ENCODE measurements around the gene TMIE.
"Not testable (repeated sequence)": the region's sequence is repeated elsewhere in the genome, so short reads cannot be mapped to it uniquely, and the experiment has no call there.

The TMIE gene

DNA sequence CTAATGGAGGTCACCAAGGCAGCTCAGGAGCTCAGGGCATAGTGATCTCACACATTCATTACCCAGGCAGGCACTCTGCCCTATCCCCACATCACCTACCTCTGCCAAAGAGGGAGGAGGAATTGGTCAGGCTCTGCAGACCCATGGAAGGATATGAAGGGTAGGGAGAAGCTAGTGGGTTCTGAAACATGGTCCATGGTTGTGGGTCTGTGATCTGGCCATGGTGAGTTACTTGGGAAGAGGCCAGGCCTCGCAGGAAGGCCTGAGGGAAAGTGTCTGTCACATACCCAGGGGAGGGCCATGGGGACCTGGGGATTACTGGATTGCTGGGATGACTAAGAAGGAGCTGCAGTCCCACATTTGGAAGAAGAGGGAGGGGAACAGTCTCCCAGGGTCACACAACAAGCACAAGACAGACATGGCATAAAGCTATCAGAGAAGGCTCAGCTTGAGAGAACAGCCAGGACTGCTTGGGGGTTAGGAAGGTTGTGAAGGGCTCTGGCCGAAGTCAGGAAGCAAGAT is 17.9 kb downstream of the TMIE start:
- DNase-seq (ENCODE audit: extremely low read depth in 1 of 2, low read depth in 1 of 2), result no peak

DNA sequence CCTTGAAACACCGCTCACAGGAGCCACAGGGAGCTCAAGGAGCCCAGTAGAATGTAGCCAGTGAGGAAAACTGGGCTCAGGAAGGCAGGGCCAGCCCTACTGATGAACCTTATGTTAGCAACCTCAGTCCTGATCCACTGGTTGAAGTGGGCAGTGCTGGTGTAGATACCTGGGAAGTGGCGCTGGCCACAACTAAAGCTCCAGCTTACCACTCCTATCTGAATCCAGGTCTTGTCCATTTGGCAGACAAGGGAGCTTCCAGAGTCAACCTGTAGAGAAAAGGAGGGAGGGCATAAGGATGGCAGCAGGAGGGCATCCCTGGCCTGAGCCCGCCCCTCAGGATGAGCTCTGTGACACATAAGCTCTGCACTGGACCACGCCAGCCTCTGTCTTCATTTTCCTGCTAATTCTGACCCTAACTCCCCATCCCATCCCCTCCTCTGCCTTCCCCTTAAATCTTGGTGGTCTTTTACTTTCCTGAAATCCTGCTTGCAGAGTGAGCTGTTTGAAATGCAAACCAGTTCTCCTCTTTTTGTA is 18.6 kb downstream of the TMIE start:
- DNase-seq (ENCODE audit: extremely low read depth in 1 of 2, low read depth in 1 of 2), result no peak

DNA sequence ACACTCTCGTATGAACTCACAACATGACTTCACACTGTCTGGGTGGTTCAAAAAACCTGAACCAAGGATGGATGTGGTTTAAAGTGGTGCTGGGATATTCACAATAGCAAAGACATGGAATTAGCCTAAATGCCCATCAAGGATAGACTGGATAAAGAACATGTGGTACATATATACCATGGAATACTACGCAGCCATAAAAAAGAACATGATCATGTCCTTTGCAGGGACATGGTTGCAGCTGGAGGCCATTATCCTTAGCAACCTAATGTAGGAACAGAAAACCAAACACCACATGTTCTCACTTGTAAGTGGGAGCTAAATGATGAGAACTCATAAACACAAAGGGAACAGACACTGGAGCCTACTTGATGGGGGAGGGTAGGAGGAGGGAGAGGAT is 19.8 kb downstream of the TMIE start:
- no peak for DNase-seq (ENCODE audit: extremely low read depth in 1 of 2, low read depth in 1 of 2)

DNA sequence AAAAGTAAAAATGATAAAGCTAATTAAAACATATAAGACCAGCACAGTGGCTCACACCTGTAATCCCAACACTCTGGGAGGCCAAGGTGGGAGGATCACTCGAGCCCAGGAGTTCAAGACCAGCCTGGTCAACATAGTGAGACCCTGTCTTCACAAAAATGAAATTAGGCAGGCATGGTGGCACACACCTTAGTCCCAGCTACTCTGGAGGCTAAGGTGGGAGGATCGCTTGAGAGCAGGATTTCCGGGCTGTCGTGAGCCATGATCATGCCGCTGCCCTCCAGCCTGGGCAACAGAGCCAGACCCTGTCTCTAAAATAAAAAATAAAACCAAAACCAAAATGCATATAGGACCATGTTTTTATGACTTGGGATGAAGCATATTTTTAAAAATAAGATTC is 21.3 kb downstream of the TMIE start:
- DNase-seq (ENCODE audit: extremely low read depth in 1 of 2, low read depth in 1 of 2), result no peak

DNA sequence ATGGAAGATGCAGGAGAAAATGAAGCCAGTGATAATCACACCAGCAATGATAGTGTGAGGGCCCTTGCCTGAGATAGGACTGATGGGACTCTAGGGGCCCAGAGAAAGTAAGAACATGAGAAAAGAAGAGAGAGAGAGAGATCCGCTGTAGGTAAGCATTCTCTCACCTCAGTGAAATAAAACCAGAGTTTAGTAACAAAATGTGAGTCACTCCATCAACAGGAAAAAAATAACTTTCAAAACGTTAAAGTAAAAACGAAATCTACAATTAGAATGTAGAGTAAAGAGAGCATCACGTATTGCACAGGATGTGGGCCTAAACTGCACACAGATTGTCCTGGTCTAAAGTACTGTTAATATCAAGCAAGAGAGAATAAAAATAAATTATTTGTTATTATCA is 23.2 kb downstream of the TMIE start:
- no peak for DNase-seq (ENCODE audit: extremely low read depth in 1 of 2, low read depth in 1 of 2)

DNA sequence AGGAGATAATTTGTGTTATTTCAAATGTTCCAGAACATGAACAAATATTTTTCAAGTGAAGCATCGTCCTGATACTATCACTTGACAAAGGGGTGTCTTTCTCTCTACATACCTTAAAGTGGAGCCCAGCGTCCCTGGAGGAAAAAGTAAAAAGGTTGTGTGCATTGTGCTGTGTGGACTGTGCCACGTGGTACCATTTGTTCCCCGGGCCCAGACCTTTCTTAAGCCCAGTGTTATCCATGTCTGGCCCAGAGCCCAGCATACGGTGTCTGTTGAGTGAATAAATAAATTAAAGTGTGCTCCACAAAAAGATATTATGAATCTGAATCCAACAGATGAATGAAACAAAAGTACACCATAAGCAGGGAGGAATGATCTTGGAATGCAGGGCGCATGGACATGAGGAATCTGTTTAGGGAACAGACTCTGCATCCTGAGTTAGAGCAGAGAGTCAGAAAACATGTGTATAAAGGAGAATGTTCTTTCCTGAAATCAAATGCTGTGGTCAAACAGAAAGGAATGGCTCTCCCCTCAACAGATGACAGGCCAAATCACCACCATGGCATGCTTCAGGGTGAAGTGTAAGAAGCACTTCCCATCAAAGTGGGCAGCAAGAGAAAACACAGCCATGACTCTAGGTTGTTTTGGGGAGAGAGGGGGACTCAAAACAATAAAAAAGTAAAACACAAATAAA is 24.6 kb downstream of the TMIE start:
- DNase-seq (ENCODE audit: extremely low read depth in 1 of 2, low read depth in 1 of 2), result no peak

DNA sequence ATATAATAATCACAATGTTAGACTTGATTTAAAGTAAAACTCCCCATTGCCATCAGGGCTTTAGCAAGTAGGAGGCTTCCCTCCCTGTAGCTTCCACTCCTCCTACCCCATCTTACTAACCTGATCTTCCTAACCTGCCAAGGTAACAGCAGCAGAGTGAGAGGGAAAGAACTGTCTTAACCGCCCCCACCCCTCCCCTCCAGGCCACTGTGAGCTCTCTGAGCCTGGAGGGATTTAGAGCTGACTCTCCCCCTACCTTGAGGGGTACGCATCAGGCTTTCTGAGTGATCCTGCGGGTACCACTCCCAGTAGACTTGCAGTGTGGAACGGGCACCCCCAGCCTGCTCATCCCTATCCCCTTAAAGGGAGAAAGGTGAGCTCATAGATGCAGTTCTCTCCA is 27.8 kb downstream of the TMIE start:
- DNase-seq (ENCODE audit: extremely low read depth in 1 of 2, low read depth in 1 of 2), result no peak

DNA sequence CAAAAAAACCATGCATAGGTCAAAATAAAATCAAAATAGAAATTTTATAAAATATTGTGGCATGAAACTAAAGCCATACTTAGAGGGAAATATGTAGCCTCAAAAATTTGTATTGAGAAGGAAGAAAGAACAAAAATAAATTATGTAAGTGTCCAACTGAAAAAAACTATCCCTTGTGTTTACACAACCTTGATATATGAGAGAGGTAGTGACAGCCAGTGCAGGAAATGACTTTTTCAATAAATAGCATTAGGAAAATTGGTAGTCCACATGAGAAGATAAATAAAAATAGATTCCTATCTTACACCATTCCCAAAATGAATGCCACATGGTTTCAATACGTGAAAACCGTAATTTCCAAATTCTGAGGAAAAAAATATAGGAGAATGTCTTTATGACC is 29.6 kb downstream of the TMIE start:
- no peak for DNase-seq (ENCODE audit: extremely low read depth in 1 of 2, low read depth in 1 of 2)

DNA sequence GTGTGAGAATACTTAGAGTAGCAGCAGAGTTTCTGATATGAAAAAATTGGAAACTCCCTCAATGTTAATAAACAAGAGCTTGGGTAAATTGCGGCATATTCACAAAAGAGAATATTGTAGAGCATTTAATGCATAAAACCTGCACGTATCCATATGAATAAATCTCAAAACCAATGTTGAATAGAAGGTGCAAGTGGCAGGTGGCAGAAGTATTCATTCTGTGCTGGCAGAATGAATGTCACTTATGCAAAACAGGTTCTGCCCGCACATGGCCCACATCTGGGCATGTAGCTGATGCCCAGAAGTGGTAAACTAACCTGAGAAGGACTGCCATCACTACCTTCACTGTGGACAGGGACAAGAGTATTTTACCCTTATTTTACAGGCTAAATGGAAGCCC is 30.6 kb downstream of the TMIE start:
- no peak for DNase-seq (ENCODE audit: extremely low read depth in 1 of 2, low read depth in 1 of 2)

DNA sequence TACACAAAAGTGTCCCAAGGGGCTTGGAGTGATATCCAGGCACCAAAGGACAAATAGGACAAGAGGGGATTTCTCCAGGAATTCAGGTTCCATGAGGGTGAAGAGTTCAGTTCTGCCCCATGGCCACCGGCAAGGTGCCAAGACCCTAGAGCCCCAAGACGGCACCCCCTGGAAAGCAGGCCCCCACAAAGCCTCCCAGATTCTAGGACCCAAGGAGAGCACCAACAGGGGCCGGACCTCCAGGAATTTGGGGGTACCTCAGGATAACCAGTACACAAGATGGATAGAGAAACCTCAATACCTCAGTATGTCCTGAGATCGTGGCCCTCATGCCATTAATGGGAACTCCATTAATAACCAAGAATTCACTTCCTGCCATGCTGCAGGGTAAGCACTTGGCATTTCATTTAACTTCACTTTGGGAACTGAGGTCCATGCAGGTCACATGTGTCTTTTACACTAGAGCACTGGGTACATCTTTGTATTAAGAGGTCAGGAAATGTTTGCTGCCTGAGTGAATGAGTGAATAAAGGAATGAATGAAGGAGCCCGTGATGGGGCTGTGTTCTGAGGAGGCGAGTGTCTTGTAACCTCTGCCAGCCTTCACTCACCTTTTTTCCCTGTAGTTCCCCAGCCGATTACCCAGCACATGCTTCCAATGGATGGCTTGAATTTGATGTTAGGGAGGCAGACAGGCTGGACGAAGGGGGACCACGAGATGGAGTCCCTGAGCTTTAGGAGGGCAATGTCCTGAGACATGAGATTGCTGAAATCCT is 32.0 kb downstream of the TMIE start:
- no peak for DNase-seq (ENCODE audit: extremely low read depth in 1 of 2, low read depth in 1 of 2)

DNA sequence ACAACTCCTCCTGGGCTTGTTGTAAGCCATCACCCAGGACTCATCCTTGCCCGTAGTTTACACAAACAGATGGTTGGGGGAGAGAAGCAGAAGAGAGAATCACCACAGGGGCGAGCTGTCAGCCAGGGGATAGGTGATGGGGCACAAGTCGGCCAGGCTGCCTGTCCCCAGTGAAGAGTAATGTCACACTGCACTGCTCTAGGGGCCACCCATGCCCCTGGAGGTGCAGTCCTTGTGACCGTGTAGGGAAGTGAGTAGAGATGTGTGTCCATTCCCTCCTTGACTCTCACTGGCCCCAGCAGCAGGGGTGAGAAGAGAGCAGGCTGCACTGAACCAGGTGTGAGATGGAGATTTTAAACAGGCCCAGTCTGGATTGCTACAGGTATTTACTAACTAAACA is 33.6 kb downstream of the TMIE start:
- DNase-seq (ENCODE audit: extremely low read depth in 1 of 2, low read depth in 1 of 2), result no peak

DNA sequence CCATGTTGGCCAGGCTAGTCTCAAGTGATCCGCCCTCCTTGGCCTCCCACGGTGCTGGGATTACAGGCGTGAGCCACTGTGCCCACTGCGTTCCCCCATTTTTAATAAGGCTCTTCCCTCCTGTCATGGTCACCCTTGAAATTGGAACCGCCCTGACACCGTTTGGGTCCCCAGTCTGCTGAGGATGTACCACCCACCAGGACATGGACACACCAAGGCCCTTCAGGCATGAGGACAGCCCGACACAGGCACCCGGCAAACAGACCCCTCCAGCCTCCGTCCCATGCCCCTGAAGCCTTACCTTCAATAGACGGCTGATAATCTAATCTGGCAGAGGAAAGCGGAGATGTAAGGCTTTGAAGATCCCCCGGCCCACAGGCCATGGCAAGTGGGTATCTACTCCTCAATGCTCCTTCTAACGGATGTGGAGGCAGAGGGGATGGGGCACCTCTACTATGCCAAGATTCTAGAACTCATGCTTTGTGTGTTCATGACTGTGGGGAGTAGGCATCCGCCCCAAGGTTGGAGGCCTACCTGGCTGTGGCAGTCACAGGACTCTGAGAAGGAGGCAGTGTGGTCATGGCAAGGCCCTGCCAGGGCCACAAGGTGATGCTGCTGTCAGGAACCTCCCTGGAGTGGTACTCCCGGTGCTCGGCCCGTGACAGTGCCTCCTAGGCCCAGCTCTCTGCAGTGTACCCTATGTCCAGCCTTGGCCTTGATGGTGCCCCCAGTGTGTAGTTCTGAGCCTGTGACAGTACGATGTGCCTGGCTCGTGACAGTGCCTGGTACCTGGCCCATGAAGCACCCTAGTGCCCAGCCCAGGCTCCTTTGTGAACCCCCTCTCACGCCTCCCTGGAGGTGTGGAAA is 35.0 kb downstream of the TMIE start:
- no peak for DNase-seq (ENCODE audit: extremely low read depth in 1 of 2, low read depth in 1 of 2)

DNA sequence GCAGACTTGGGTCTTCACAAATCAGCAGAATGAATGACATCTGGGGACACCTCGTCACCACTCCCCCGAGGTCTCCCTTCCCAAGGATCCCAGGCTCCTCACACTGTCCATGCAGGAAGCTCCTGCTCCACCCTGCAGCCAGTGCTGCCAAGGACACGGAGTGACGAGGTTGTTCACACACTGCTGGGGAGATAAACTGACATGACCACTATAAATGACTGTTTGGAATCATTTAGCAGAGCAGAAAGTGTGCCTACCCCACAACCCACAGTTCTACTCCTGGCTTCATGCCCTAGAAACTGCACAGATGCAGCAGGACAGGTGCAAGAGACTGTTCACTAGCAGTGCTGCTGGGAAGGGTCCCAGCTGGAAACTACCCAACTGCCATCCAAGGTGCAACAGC is 36.1 kb downstream of the TMIE start:
- DNase-seq (ENCODE audit: extremely low read depth in 1 of 2, low read depth in 1 of 2), result no peak

DNA sequence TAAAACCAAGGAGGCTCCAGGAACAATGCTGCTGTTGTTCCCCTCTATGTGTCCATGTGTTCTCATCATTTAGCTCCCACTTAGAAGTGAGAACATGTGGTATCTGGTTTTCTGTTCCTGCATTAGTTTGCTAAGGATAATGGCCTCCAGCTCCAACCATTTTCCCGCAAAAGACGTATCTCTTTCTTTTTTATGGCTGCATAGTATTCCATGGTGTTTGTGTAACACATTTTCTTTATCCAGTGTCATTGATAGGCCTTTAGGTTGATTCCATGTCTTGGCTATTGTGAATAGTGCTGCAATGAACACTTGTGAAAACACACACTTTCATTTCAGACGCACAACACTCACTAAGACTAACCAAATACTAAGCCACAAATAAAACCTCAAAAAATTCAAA is 38.4 kb downstream of the TMIE start:
- not testable (repeated sequence) for DNase-seq (ENCODE audit: extremely low read depth in 1 of 2, low read depth in 1 of 2)

DNA sequence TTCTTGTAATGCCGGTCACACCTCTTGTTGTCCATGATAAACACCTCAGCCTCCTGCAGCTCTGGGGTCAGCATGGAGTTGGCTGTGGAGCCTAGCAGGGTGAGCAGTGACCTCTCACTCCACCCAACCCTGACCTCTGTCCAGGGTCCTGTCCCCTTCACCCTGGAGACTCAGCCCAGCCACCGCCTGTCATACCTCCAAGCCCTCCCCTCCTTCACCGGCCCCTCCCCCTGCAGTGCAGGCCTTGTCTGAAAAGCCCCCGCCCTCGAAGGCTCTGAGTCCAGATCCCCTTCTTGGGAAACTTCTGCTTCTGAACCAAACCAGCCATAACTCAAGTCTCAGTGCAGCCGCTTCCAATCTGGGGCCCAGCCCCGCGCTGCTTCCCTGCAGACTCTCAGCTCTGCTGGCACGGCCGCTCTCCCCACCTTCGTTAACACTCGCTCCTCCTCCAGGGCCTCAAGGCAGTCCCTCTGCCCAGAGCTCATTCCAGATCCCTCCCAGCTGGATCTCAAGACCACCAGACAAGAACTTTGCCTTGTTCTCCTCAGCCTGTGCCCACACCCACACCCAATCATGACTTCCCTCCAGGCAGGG is 41.9 kb downstream of the TMIE start:
- DNase-seq (ENCODE audit: extremely low read depth in 1 of 2, low read depth in 1 of 2), result no peak

DNA sequence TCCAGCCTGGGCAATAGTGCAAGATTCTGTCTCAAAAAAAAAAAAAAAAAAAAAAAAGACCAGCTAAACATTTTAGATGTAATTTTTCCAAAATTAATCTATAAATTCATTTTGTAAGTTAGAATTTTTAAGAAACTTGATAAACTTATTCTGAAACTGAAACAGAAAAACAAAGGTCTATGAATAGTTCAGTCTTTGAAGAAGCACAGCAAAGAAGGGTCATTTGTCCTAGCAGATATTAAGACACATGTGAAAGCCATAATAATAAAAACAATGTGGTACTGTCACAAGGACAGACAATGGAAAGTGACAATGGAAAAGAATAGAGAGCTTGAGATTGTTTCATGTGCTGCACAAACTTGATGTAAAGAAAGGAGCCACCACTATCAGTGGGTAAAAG is 45.5 kb downstream of the TMIE start:
- DNase-seq (ENCODE audit: extremely low read depth in 1 of 2, low read depth in 1 of 2), result no peak

DNA sequence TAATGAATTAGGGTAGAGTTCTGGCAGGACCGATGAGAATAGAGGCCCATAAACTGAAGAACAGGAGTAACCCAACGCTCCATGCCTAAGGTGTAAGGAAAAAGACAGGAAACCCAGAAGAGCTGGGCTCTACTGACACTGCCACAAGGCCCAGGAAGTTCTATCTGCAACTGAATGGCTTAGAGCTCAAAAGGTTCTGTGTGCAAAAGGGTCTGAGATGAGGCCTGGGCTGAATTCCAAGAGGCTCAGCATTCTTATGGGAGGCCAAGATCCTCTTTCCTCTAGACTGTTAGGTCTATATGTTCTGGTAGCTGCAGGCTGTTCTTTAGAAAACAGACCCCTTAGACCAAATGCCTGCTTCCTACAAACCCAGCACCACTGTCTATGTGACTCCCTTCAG is 47.0 kb downstream of the TMIE start:
- DNase-seq (ENCODE audit: extremely low read depth in 1 of 2, low read depth in 1 of 2), result no peak

DNA sequence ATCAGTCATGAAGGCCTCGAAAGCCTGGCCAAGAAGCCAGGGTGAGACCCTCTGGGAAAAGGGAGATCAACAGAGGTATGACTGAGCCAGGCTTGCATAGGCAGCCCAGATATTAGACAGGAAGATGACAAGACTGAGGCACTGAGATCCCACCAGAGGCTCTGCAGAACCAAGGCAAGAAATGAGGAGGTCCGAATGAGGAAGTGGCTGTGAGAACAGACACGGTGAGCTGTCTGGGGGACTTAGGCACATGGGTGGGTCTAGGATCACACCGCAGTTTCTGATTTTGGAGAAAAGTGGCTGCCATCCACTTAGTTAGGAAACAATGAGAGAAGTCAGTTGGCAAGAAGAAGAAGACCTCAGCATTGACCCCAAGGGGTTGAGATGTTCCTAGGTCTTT is 47.9 kb downstream of the TMIE start:
- no peak for DNase-seq (ENCODE audit: extremely low read depth in 1 of 2, low read depth in 1 of 2)

DNA sequence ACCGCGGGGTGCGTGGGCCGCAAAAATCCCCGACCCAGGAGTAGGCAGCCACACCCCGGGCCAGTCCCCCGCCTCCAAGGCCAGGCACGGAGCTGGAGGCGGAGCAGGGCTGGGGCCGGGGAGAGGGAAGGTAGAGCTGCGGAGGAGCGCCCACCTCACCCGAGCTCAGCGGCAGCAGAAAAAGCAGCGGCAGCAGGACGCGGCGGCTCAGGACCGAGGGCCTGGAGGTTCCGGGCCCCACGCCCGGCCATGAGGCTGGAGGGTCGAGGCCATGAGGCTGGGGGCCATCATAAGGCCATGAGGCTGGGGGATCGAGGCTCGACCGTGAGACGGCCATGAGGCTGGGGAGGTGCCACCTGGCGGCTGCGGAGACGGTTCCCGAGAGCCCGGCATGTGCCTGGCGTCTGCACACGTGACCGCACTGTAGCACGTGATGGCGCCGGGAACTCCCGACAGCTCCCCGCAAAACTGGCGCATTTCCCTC is 49.4 kb downstream of the TMIE start:
- no peak for DNase-seq (ENCODE audit: extremely low read depth in 1 of 2, low read depth in 1 of 2)

DNA sequence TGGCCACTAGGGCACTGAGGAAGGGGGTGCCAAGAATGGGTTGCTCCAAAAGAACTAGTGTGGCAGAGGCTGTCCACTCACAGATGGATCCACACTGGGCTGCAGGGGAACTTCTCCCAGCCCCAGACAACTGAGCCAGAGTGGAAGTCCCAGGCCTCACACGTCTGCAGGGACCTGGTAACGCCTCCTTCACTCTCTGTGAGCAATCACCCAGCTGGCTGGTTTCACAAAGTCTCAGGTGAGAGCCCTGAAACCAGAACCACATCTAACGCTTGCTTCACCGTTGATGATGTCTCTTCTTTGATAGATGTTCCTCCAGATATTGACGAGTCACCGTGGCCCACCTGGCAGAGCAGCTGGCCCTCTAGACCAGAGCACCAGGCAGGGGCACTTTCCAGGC is 51.9 kb downstream of the TMIE start:
- DNase-seq (ENCODE audit: extremely low read depth in 1 of 2, low read depth in 1 of 2), result peak in 1 of 2 donors; percentile 3

DNA sequence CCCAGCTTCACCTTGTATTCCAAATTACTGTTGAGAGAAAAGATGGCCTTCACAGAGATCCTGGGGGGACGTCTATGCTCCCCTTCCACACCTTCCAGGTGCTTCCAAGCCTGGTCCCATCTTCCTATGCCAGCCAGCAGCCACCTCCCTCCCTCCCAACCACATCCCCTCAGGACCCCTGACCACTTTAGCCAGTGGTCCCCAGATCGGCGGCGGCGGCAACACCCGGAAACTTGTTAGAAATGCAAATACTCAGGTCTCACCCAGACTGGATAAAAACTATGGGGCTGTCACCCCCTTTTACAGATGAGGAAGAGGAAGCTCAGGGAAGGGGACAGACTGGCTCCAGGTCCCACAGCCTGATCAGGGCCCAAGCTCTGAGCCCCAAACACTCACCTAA is 54.5 kb downstream of the TMIE start:
- DNase-seq (ENCODE audit: extremely low read depth in 1 of 2, low read depth in 1 of 2), result no peak
